B cell (primary cell): ENCODE measurements around the gene PDCD11. TPM values are rescaled to one million over a fixed set of nuclear protein-coding genes. Genes with fewer than 3 reads are reported as not detected.

Experiments
- ATAC-seq: fragments of 200-7000 bp; cut with Tn5 transposase; one replicate; pipeline ENCODE4 v1.10.0; 2021; ENCODE audit warnings: low read depth, mild to moderate bottlenecking, moderate number of reproducible peaks, moderate library complexity
- CTCF ChIA-PET: fragments of 350-600 bp; sonication (Branson Sonifier 250); formaldehyde crosslinking; loops from one replicate; lab custom pipeline; 2021; ENCODE audit warnings: antibody characterized with exemption, inconsistent platforms; lab: Charles Lee
- POLR2A ChIA-PET: fragments of 350-600 bp; sonication (Branson Sonifier 250); formaldehyde crosslinking; loops from one replicate; lab custom pipeline; 2021; ENCODE audit warnings: antibody characterized with exemption; lab: Charles Lee
- DNase-seq: peaks from one replicate; pipeline ENCODE4 v3.0.0; 2013
- H2AFZ ChIP-seq: 2 replicates; pipeline ENCODE4 v1.6.1; 2012; ENCODE audit warnings: mild to moderate bottlenecking, low read depth, low read length; ENCODE audit not compliant: insufficient read depth, poor library complexity, severe bottlenecking
- H3K27ac ChIP-seq, 2 donors: 1 replicate in 1 of 2; 2 replicates in 1 of 2; pipeline ENCODE4 v1.5.1; 2012 to 2013; ENCODE audit warnings: low read length in 2 of 2, mild to moderate bottlenecking in 2 of 2, moderate library complexity in 1 of 2
- H3K27me3 ChIP-seq, 4 experiments: fragments of 200-600 bp in 1 of 4; sonication (generic) in 1 of 4; replicated peaks in 1 of 4; 1 replicate in 2 of 4; 2 replicates in 2 of 4; pipeline versions ENCODE4 v1.6.1 to v1.7.0; 2013 to 2016; ENCODE audit warnings: low read length in 3 of 4, mild to moderate bottlenecking in 2 of 4, mixed read lengths in 1 of 4, moderate library complexity in 1 of 4; ENCODE audit not compliant: insufficient read depth in 4 of 4, control insufficient read depth in 3 of 4; ENCODE audit errors: control extremely low read depth in 1 of 4
- H3K36me3 ChIP-seq, 2 experiments: replicated peaks in 1 of 2; 1 replicate in 1 of 2; 2 replicates in 1 of 2; pipeline versions ENCODE4 v1.6.1 to v1.7.1; 2013; ENCODE audit warnings: low read length in 1 of 2; ENCODE audit not compliant: insufficient read depth in 2 of 2, control insufficient read depth in 1 of 2; ENCODE audit errors: control extremely low read depth in 1 of 2, extremely low read depth in 1 of 2
- H3K4me1 ChIP-seq, 2 donors: fragments of 200-600 bp in 1 of 2; sonication (generic) in 1 of 2; 1 replicate in 1 of 2; 2 replicates in 1 of 2; pipeline versions ENCODE4 v1.5.1 to v1.6.1; 2013 to 2017; ENCODE audit warnings: low read length in 2 of 2; ENCODE audit not compliant: control insufficient read depth in 2 of 2, insufficient read depth in 2 of 2
- H3K4me2 ChIP-seq: replicated peaks from 2 replicates; pipeline ENCODE3; 2012; ENCODE audit warnings: mild to moderate bottlenecking, low read depth, low read length; ENCODE audit not compliant: poor library complexity, severe bottlenecking
- H3K4me3 ChIP-seq, 5 experiments: fragments of 200-600 bp in 1 of 5; sonication (generic) in 1 of 5; 1 replicate in 3 of 5; 2 replicates in 2 of 5; pipeline versions ENCODE4 v1.5.1 to v1.7.0; 2011 to 2016; ENCODE audit warnings: low read length in 4 of 5, mild to moderate bottlenecking in 4 of 5, low read depth in 2 of 5, control low read depth in 1 of 5, moderate library complexity in 1 of 5; ENCODE audit not compliant: insufficient read depth in 1 of 5; ENCODE audit errors: control extremely low read depth in 1 of 5, extremely low read depth in 1 of 5
- H3K79me2 ChIP-seq: fragments of 200-600 bp; sonication (generic); one replicate; pipeline ENCODE4 v1.6.0; 2016; ENCODE audit warnings: low read length; ENCODE audit not compliant: control insufficient read depth, insufficient read depth
- H3K9ac ChIP-seq: fragments of 200-600 bp; sonication (generic); 2 replicates; pipeline ENCODE4 v1.6.1; 2017; ENCODE audit warnings: mild to moderate bottlenecking, low read length, moderate library complexity
- H3K9me3 ChIP-seq, 3 donors: one replicate each; pipeline versions ENCODE4 v1.6.1 to v1.7.1; 2013; ENCODE audit warnings: low read length in 2 of 3; ENCODE audit not compliant: control insufficient read depth in 2 of 3, insufficient read depth in 1 of 3; ENCODE audit errors: control extremely low read depth in 1 of 3
- H4K20me1 ChIP-seq: 2 replicates; pipeline ENCODE4 v1.6.0; 2012; ENCODE audit warnings: mild to moderate bottlenecking, low read length; ENCODE audit not compliant: insufficient read depth, control insufficient read depth, poor library complexity, severe bottlenecking
- H3K27ac Mint-ChIP-seq: one replicate; pipeline ENCODE4 v1.8.0; 2021; ENCODE audit warnings: mixed read lengths
- H3K27me3 Mint-ChIP-seq: one replicate; pipeline ENCODE4 v1.8.0; 2021; ENCODE audit warnings: mixed read lengths
- H3K4me1 Mint-ChIP-seq: one replicate; pipeline ENCODE4 v1.8.0; 2021; ENCODE audit warnings: mixed read lengths
- H3K4me3 Mint-ChIP-seq: one replicate; pipeline ENCODE4 v1.8.0; 2021; ENCODE audit warnings: mixed read lengths
- H3K9me3 Mint-ChIP-seq: one replicate; pipeline ENCODE4 v1.8.0; 2022; ENCODE audit warnings: mixed read lengths; ENCODE audit not compliant: insufficient read depth
- EZH2 ChIP-seq: IDR thresholded peaks from 2 replicates; pipeline ENCODE4 v1.6.1; 2012; ENCODE audit warnings: borderline replicate concordance, low read depth, mild to moderate bottlenecking, moderate library complexity, low read length; ENCODE audit not compliant: insufficient read depth, poor library complexity, severe bottlenecking
- WGBS: methylation state at CpG from one replicate; pipeline ENCODE4 v1.1.5; 2013; ENCODE audit warnings: missing lambda C conversion rate; ENCODE audit not compliant: insufficient coverage; 5-methylcytosine and 5-hydroxymethylcytosine counted together
- intact Hi-C: fragments of 100-400 bp; cut with micrococcal nuclease; formaldehyde crosslinking; loops from one replicate; pipeline ENCODE4 v1.10.0; 2022
- polyA plus RNA-seq: library from polyadenylated mRNA; depleted of rRNA; stranded (reverse); fragments of >200 nt; gene quantifications from 2 replicates; pipeline ENCODE4 v1.2.3, GENCODE V29; 2012
- total RNA-seq, 2 donors: library from RNA; stranded (reverse); fragments of 120-200 nt in 1 of 2; gene quantifications; 1 replicate in 1 of 2; 2 replicates in 1 of 2; pipeline versions ENCODE4 v1.2.3 to v1.2.4, GENCODE V29; 2013 to 2022
- TF ChIP-seq, protein P1 (sequence below): fragments of 200-600 bp; IDR thresholded peaks from one replicate; pipeline ENCODE4 v1.8.0; 2022; ENCODE audit warnings: antibody characterized with exemption, mild to moderate bottlenecking

Gene PDCD11
- total and polyA plus RNA-seq, 2 donors (not counting 1 experiment from before 2014, with no cell fraction given), result 15.9 to 42.3 TPM

DNA sequence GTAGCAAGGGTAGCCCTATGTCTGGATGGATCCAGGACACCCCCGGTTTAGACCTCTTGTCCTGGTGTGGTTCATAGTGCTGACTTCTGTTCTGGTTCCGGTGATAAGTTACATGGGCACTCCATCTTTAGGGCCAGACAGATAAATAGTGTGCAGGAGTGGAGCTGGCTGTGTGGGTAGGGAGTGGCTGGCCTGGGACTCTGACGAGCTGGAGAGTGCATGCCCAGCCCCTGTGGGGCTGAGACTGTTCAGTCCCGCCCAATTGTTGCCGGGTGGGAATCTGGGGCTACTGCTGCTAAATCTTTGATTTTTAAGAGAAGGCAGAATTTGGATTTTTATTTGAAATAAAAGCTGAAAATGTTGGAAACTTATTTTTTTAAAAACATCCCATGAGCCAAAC, 27.3 kb downstream of the PDCD11 start:
- no peak overlapping the region for H3K4me3 ChIP-seq
- intact Hi-C loops, result no loop called here
- CTCF ChIA-PET, result interaction anchor here (0.7 to 5.0 kb wide), 2 partner anchors 57 to 61 kb away, joined by 3 to 34 read pairs; no protein-coding TSS in a partner anchor
- H3K27me3 ChIP-seq, result no peaks in the 10 kb centered on the region
- no peak overlapping the region for H3K27ac Mint-ChIP-seq
- no peaks in the 10 kb centered on the region for H3K27me3 Mint-ChIP-seq
- no peak overlapping the region for H3K4me2 ChIP-seq
- H4K20me1 ChIP-seq, result no peaks in the 10 kb centered on the region
- DNase-seq, result no peak
- no peaks in the 10 kb centered on the region for H3K4me1 ChIP-seq
- no peaks in the 10 kb centered on the region for H3K79me2 ChIP-seq
- POLR2A ChIA-PET, result no interaction called here
- 91% methylated on average over 2 of the region's 5 CpGs for WGBS
- no peak for ATAC-seq
- H3K27ac ChIP-seq, result no peak overlapping the region
- no peaks in the 10 kb centered on the region for H3K4me1 Mint-ChIP-seq
- H3K9me3 Mint-ChIP-seq, result no peaks in the 10 kb centered on the region
- peaks cover 6 to 76% of the 10 kb centered on the region in 2 experiments for H3K36me3 ChIP-seq
- H3K9ac ChIP-seq, result no peak overlapping the region
- TF ChIP-seq, protein P1, sequence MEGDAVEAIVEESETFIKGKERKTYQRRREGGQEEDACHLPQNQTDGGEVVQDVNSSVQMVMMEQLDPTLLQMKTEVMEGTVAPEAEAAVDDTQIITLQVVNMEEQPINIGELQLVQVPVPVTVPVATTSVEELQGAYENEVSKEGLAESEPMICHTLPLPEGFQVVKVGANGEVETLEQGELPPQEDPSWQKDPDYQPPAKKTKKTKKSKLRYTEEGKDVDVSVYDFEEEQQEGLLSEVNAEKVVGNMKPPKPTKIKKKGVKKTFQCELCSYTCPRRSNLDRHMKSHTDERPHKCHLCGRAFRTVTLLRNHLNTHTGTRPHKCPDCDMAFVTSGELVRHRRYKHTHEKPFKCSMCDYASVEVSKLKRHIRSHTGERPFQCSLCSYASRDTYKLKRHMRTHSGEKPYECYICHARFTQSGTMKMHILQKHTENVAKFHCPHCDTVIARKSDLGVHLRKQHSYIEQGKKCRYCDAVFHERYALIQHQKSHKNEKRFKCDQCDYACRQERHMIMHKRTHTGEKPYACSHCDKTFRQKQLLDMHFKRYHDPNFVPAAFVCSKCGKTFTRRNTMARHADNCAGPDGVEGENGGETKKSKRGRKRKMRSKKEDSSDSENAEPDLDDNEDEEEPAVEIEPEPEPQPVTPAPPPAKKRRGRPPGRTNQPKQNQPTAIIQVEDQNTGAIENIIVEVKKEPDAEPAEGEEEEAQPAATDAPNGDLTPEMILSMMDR, result no peak
- no peak for TF ChIP-seq EZH2
- H2AFZ ChIP-seq, result no peak overlapping the region
- no peak overlapping the region for H3K4me3 Mint-ChIP-seq
- no peaks in the 10 kb centered on the region for H3K9me3 ChIP-seq

DNA sequence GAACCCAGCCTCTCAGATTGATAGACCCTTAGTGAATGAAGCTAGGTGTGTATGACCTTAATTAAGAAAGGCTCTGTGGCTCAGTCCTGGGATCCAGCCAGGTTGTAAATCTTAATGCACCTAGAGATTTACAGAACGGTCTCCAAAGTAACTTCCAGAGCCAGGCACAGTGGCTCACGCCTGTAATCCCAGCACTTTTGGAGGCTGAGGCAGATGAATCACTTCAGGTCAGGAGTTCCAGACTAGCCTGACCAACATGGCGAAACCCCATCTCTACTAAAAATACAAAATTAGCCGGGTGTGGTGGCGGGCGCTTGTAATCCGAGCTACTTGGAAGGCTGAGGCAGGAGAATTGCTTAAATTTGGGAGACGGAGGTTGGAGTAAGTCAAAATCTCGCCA, 31.4 kb downstream of the PDCD11 start:
- WGBS, result 99% methylated on average over 6 of the region's 9 CpGs
- no peak overlapping the region for H3K9ac ChIP-seq
- H3K9me3 Mint-ChIP-seq, result no peaks in the 10 kb centered on the region
- no peaks in the 10 kb centered on the region for H3K27me3 Mint-ChIP-seq
- no peak overlapping the region for H3K27ac Mint-ChIP-seq
- H3K4me1 Mint-ChIP-seq, result no peaks in the 10 kb centered on the region
- no peak overlapping the region for H2AFZ ChIP-seq
- H3K36me3 ChIP-seq, result peaks cover 3 to 66% of the 10 kb centered on the region in 2 experiments
- intact Hi-C loops, result no loop called here
- H3K4me3 Mint-ChIP-seq, result no peak overlapping the region
- H3K4me2 ChIP-seq, result no peak overlapping the region
- DNase-seq (no peak), ATAC-seq (no peak)
- H3K9me3 ChIP-seq, result no peaks in the 10 kb centered on the region
- H4K20me1 ChIP-seq, result no peaks in the 10 kb centered on the region
- CTCF ChIA-PET, result interaction anchor here (2.9 to 5.0 kb wide), 2 partner anchors 11 to 57 kb away, joined by 12 to 34 read pairs; no protein-coding TSS in a partner anchor
- TF ChIP-seq, protein P1, result no peak
- no peak for TF ChIP-seq EZH2
- H3K27ac ChIP-seq, result no peak overlapping the region
- POLR2A ChIA-PET, result no interaction called here
- no peaks in the 10 kb centered on the region for H3K4me1 ChIP-seq
- H3K79me2 ChIP-seq, result no peaks in the 10 kb centered on the region
- no peak overlapping the region for H3K4me3 ChIP-seq
- H3K27me3 ChIP-seq, result no peaks in the 10 kb centered on the region
